ENCODE data around the gene STK39.

STK39 gene

GRCh38 chr2:167908786-167909185 lies 338.6 kb downstream of the STK39 start:
- Histone ChIP-seq H3K4me2 (ENCODE audit: low read length) (peak overlapping the region; percentile 7; the same call in 1 of the 2 replicates), H3F3A (ENCODE audit: control insufficient read depth, insufficient read depth) (no peaks in the 10 kb centered on the region), H3K27ac (ENCODE audit: low read depth, low read length) (no peak overlapping the region), H3K79me2 (ENCODE audit: control insufficient read depth, low read length) (no peaks in the 10 kb centered on the region), H4K20me1 (ENCODE audit: control insufficient read depth, insufficient read depth, low read depth, low read length) (no peaks in the 10 kb centered on the region), H3K27me3 (ENCODE audit: control insufficient read depth, low read length) (no peaks in the 10 kb centered on the region), H3K4me1 (ENCODE audit: control insufficient read depth, low read length) (peaks cover 11% of the 10 kb centered on the region), H3K36me3 (ENCODE audit: control insufficient read depth, low read length) (no peaks in the 10 kb centered on the region), H3K9me2 (replicated peaks; ENCODE audit: control insufficient read depth, low read length) (no peaks in the 10 kb centered on the region), H3K4me3 (ENCODE audit: low read length) (no peak overlapping the region), H3K9me3 (ENCODE audit: control insufficient read depth, insufficient read depth, low read length) (no peaks in the 10 kb centered on the region)
- TF ChIP-seq CTCF (IDR thresholded peaks at IDR 0.05; ENCODE audit: low read depth, low read length, poor library complexity, severe bottlenecking) (no peak), EZH2phosphoT487 (IDR thresholded peaks at IDR 0.05; ENCODE audit: borderline replicate concordance, low read length) (no peak)

GRCh38 chr2:167905668-167906067 lies 341.7 kb downstream of the STK39 start:
- H3K9me2 ChIP-seq (replicated peaks; ENCODE audit: control insufficient read depth, low read length), result no peaks in the 10 kb centered on the region
- no peaks in the 10 kb centered on the region for H3F3A ChIP-seq (ENCODE audit: control insufficient read depth, insufficient read depth)
- no peaks in the 10 kb centered on the region for H3K27me3 ChIP-seq (ENCODE audit: control insufficient read depth, low read length)
- H3K4me2 ChIP-seq (ENCODE audit: low read length), result no peak overlapping the region
- TF ChIP-seq EZH2phosphoT487 (IDR thresholded peaks at IDR 0.05; ENCODE audit: borderline replicate concordance, low read length) (no peak), CTCF (IDR thresholded peaks at IDR 0.05; ENCODE audit: low read depth, low read length, poor library complexity, severe bottlenecking) (no peak)
- no peaks in the 10 kb centered on the region for H3K36me3 ChIP-seq (ENCODE audit: control insufficient read depth, low read length)
- H3K4me3 ChIP-seq (ENCODE audit: low read length), result no peak overlapping the region
- no peaks in the 10 kb centered on the region for H4K20me1 ChIP-seq (ENCODE audit: control insufficient read depth, insufficient read depth, low read depth, low read length)
- no peaks in the 10 kb centered on the region for H3K79me2 ChIP-seq (ENCODE audit: control insufficient read depth, low read length)
- H3K4me1 ChIP-seq (ENCODE audit: control insufficient read depth, low read length), result peaks cover 11% of the 10 kb centered on the region
- H3K9me3 ChIP-seq (ENCODE audit: control insufficient read depth, insufficient read depth, low read length), result no peaks in the 10 kb centered on the region
- H3K27ac ChIP-seq (ENCODE audit: low read depth, low read length), result no peak overlapping the region
